ENCODE data around the gene SIGLEC14. TPM values are rescaled to one million over a fixed set of nuclear protein-coding genes. Genes with fewer than 3 reads are reported as not detected.
A peak's percentile ranks its signal among the peaks of the same experiment; 100 is the strongest.

Gene SIGLEC14
- total RNA-seq, 6 experiments from 2014 or later = not detected

DNA sequence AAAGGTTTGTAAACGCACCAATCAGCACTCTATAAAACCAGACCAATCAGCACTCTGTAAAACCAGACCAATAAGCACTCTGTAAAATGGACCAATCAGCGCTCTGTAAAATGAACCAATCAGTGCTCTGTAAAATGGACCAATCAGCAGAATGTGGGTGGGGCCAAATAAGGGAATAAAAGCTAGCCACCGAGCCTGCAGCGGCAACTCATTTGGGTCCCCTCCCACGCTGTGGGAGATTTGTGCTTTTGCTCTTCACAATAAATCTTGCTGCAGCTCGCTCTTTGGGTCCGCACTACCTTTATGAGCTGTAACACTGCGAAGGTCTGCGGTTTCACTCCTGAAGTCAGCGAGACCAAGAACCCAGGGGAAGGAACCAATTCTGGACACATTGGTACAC, 47.5 kb downstream of the SIGLEC14 start:
- Mint-ChIP-seq H3K9me3 (peaks cover 16% of the 10 kb centered on the region), H3K27me3 (ENCODE audit: insufficient read depth) (peaks cover 11% of the 10 kb centered on the region), H3K36me3 (ENCODE audit: low read depth) (no peaks in the 10 kb centered on the region; the same call in 1 of the 2 replicates)

DNA sequence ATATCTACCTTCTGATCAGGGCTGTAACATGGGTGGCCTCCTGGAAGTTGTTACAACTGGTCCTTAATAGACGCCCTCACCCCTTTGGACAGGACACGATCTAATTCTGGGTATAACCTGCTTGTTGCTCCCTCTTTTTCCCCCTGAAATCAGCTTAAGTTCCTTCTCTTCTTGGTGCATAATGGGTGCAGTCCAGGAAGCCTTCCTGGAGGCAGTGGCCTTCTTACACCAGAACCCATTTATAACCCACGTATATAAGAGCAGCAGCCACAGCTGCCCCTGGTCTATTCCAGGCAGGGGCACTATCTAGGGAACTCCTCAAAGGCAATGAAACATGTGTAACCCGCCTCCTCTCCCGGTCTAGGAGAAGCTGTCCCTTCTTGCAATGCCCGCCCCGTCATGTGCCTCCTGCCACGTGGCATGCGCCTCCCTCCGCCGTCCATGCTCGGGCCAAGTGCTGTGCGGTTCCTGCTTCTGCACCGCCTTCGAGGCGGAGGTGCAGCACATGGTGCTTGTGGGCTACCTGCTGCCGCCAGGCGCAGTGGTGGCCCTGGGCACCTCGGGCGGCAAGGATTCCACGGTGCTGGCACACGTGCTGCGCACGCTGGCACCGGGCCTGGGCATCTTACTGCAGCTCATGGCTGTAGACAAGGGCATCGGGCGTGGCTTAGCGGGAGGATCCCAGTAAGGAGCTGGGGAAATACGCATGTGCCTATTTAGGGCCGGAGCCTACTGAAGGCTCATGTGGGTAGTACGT, 48.3 kb downstream of the SIGLEC14 start:
- TF ChIP-seq, protein P1, sequence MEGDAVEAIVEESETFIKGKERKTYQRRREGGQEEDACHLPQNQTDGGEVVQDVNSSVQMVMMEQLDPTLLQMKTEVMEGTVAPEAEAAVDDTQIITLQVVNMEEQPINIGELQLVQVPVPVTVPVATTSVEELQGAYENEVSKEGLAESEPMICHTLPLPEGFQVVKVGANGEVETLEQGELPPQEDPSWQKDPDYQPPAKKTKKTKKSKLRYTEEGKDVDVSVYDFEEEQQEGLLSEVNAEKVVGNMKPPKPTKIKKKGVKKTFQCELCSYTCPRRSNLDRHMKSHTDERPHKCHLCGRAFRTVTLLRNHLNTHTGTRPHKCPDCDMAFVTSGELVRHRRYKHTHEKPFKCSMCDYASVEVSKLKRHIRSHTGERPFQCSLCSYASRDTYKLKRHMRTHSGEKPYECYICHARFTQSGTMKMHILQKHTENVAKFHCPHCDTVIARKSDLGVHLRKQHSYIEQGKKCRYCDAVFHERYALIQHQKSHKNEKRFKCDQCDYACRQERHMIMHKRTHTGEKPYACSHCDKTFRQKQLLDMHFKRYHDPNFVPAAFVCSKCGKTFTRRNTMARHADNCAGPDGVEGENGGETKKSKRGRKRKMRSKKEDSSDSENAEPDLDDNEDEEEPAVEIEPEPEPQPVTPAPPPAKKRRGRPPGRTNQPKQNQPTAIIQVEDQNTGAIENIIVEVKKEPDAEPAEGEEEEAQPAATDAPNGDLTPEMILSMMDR (IDR thresholded peaks at IDR 0.05) = no peak
- Mint-ChIP-seq H3K27me3 (ENCODE audit: insufficient read depth) (peaks cover 11% of the 10 kb centered on the region), H3K36me3 (ENCODE audit: low read depth) (no peaks in the 10 kb centered on the region; the same call in 1 of the 2 replicates), H3K27ac (no peak overlapping the region), H3K4me1 (ENCODE audit: low read depth) (peaks cover 19% of the 10 kb centered on the region), H3K9me3 (peaks cover 16% of the 10 kb centered on the region), H3K4me3 (no peak overlapping the region)
- no peak for DNase-seq

More for the DNA sequence above, 47.5 kb downstream of the SIGLEC14 start:
- DNase-seq = no peak
- TF ChIP-seq, protein P1 (IDR thresholded peaks at IDR 0.05) = no peak
- Mint-ChIP-seq H3K27ac (no peak overlapping the region), H3K4me3 (no peak overlapping the region), H3K4me1 (ENCODE audit: low read depth) (peaks cover 11% of the 10 kb centered on the region)

DNA sequence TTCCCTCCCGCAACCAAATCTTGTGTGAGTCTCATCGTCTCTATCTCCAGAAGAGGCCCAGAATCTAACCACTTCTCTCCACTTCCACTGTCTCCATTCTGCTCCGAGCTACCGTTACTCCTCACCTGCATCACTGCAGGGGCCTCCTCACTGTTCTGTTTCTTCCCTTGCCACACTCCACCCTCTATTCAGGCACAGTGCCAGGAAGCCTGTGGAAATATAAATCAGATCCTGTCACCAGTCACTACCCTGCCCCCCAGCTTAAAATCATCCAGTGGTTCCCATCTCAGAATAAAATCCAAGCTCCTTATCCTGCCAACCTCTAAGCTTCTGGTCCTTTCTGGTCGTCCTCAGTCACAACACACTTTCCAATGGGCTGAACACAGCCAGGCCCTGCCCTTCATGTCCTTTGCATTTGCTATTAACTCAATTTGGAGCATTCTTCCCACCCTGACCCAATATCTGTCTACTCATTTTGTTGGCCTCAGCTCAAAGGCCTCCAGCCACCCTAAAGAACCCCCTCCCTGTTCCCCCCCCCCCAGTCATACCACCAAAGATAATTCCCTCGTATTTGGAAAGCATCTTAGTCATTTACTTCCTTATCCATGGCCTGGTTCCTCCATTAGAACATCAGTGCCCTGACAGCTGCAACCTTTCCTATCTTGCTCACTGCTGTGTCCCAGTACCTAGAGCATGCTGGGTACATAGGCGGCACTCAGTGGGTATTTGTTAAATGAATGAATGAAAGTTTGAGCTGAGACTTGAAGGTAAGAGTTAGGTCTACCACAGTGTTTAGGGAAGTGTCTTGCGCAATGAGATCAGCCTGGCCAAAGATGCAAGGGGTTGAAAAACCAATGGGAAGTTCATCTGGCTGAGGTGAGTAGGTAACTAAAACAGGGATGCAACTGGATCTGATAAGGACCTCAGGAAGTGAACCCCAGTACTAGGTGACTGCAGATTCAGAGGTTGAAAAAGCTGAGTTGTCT, 51.1 kb downstream of the SIGLEC14 start:
- Mint-ChIP-seq H3K27ac (no peak overlapping the region), H3K9me3 (peaks cover 7% of the 10 kb centered on the region), H3K36me3 (ENCODE audit: low read depth) (peaks cover 6% of the 10 kb centered on the region), H3K27me3 (ENCODE audit: insufficient read depth) (peaks cover 5% of the 10 kb centered on the region), H3K4me1 (ENCODE audit: low read depth) (peaks cover 21% of the 10 kb centered on the region), H3K4me3 (peak overlapping the region; percentile 90)
- no peak for DNase-seq
- TF ChIP-seq, protein P1 (IDR thresholded peaks at IDR 0.05) = no peak

DNA sequence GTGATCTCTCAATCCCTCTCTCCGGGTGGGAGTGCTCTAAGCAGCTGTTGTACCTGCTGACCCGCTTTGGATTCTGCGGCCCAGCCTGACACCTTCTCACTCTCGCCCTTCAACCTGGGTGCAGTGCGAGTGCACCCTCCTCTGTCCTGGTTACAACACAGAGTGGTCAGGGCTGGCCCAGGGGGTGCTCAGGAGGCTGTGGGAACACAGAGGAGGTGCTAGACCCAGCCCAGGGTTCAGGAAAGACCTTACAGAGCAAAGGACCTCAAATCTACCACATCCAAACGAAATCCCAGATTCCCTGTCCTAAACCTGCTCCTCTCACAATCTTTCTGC, 51.9 kb downstream of the SIGLEC14 start:
- peaks cover 10% of the 10 kb centered on the region for H3K36me3 Mint-ChIP-seq (ENCODE audit: low read depth)
- TF ChIP-seq, protein P1 (IDR thresholded peaks at IDR 0.05) = no peak
- DNase-seq = no peak
- no peaks in the 10 kb centered on the region; the same call in 1 of the 2 replicates for H3K9me3 Mint-ChIP-seq
- H3K27ac Mint-ChIP-seq = no peak overlapping the region; the same call in 1 of the 2 replicates
- no peaks in the 10 kb centered on the region; the same call in 1 of the 2 replicates for H3K27me3 Mint-ChIP-seq (ENCODE audit: insufficient read depth)
- peak overlapping the region; percentile 90 for H3K4me3 Mint-ChIP-seq
- H3K4me1 Mint-ChIP-seq (ENCODE audit: low read depth) = peaks cover 21% of the 10 kb centered on the region

DNA sequence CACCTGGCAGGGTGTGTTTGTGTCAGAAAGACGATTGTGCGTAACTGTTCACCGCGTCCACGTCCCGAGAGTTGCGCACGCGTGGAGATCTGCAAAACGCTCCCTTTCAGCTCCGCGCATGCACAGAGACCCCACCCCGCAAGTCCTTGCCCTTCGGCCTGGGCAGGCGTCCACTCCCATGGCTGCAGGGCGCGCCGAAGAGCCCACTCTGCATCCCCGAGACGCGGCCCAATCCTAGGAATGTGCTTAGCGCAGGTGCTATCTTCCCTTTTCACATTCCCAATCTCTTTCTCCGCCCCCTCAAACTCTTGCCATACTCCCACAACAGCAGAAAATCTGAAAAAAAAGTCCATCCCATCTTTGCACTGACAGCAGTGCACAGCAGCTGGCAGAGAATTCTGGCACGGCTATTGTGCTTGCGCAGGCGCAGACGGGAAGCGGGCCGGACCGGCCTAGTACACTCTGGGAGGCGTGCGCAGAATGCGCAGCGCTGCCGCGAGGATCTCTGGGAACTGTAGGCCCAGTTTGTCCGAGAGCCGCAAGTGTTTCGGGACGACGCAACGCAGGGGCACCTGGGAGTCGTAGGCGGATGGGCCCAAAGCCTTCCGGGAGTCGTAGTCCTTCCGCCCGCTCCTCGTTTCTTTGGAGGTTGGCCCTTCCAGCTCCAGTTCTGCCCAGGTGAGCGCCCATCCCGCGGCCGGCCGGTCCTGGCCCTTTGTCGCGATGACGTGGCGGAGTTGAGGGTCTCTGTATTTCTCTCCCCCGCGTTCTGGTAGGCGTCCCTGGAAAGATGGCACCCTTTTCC, 52.5 kb downstream of the SIGLEC14 start:
- peaks cover 16% of the 10 kb centered on the region for H3K36me3 Mint-ChIP-seq (ENCODE audit: low read depth)

More for the DNA sequence above, 52.5 kb downstream of the SIGLEC14 start:
- H3K4me3 Mint-ChIP-seq = peak overlapping the region; percentile 90
- H3K27me3 Mint-ChIP-seq (ENCODE audit: insufficient read depth) = no peaks in the 10 kb centered on the region; the same call in 1 of the 2 replicates
- H3K27ac Mint-ChIP-seq = peak overlapping the region; percentile 4
- H3K4me1 Mint-ChIP-seq (ENCODE audit: low read depth) = peaks cover 21% of the 10 kb centered on the region
- peak; percentile 97 for DNase-seq
- TF ChIP-seq, protein P1 (IDR thresholded peaks at IDR 0.05) = no peak
- no peaks in the 10 kb centered on the region; the same call in 1 of the 2 replicates for H3K9me3 Mint-ChIP-seq

All from HFFc6 (cell line).